Esophagus squamous epithelium (tissue), 4 donors: ENCODE results near the gene OST4.

ENCODE experiments used
- POLR2A ChIP-seq, 4 donors: fragments of 450-650 bp; IDR thresholded peaks; one replicate each; pipeline ENCODE4 v1.6.1; 2017; ENCODE audit warnings: antibody characterized with exemption in 4 of 4, mild to moderate bottlenecking in 4 of 4, moderate library complexity in 3 of 4
- TF ChIP-seq, protein P1 (sequence below), 6 experiments: fragments of 450-650 bp in 4 of 6; fragments of 200-600 bp in 2 of 6; sonication (generic) in 2 of 6; IDR thresholded peaks; one replicate each; pipeline ENCODE4 v1.5.1; 2016 to 2019; ENCODE audit warnings: antibody characterized with exemption in 6 of 6, mild to moderate bottlenecking in 4 of 6, moderate library complexity in 4 of 6

DNA sequence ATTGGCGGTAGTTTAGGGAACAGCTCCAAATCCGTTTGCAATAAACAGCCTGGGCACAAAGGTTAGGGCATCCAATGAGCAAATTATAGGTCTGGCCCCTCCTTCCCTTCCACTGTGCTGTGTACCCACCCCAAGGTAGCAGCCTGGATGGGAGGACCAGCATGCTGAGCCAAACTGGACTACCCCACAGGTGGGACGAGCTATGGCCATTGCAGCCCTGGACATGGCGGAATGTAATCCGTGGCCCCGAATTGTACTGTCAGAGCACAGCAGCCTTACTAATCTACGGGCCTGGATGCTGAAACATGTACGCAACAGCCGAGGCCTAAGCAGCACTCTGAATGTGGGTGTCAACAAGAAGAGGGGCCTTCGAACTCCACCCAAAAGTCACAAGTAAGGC lies 13.2 kb downstream of the OST4 start:
- TF ChIP-seq, protein P1, sequence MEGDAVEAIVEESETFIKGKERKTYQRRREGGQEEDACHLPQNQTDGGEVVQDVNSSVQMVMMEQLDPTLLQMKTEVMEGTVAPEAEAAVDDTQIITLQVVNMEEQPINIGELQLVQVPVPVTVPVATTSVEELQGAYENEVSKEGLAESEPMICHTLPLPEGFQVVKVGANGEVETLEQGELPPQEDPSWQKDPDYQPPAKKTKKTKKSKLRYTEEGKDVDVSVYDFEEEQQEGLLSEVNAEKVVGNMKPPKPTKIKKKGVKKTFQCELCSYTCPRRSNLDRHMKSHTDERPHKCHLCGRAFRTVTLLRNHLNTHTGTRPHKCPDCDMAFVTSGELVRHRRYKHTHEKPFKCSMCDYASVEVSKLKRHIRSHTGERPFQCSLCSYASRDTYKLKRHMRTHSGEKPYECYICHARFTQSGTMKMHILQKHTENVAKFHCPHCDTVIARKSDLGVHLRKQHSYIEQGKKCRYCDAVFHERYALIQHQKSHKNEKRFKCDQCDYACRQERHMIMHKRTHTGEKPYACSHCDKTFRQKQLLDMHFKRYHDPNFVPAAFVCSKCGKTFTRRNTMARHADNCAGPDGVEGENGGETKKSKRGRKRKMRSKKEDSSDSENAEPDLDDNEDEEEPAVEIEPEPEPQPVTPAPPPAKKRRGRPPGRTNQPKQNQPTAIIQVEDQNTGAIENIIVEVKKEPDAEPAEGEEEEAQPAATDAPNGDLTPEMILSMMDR (IDR thresholded peaks at IDR 0.05) = no peak
- TF ChIP-seq POLR2A (IDR thresholded peaks at IDR 0.05) = no peak
